ENCODE data around the gene TATDN2.
"Not testable (repeated sequence)": the region's sequence is repeated elsewhere in the genome, so short reads cannot be mapped to it uniquely, and the experiment has no call there.

The TATDN2 gene

GRCh38 chr3:10272476-10272875, 24.2 kb downstream of the TATDN2 start:
- not testable (repeated sequence) for DNase-seq

GRCh38 chr3:10272977-10273376, 24.7 kb downstream of the TATDN2 start:
- DNase-seq = no peak

GRCh38 chr3:10273702-10274305, 25.5 kb downstream of the TATDN2 start:
- DNase-seq = no peak

GRCh38 chr3:10274601-10275000, 26.3 kb downstream of the TATDN2 start:
- DNase-seq = no peak

- DNase-seq = no peak
Measured at GRCh38 chr3:10277115-10277625, 28.9 kb downstream of the TATDN2 start.

- DNase-seq = no peak
Measured at GRCh38 chr3:10278501-10278900, 30.2 kb downstream of the TATDN2 start.

GRCh38 chr3:10279384-10280176, 31.3 kb downstream of the TATDN2 start:
- DNase-seq = no peak

- no peak for DNase-seq
Measured at GRCh38 chr3:10280177-10280529, 31.9 kb downstream of the TATDN2 start.

- DNase-seq = no peak
Measured at GRCh38 chr3:10280571-10280970, 32.3 kb downstream of the TATDN2 start.

- no peak for DNase-seq
Measured at GRCh38 chr3:10281951-10282350, 33.7 kb downstream of the TATDN2 start.

GRCh38 chr3:10283638-10284037, 35.4 kb downstream of the TATDN2 start:
- DNase-seq = peak; percentile 33

GRCh38 chr3:10284496-10284895, 36.2 kb downstream of the TATDN2 start:
- no peak for DNase-seq

GRCh38 chr3:10285272-10286132, 37.2 kb downstream of the TATDN2 start:
- no peak for DNase-seq

GRCh38 chr3:10286133-10286524, 37.9 kb downstream of the TATDN2 start:
- no peak for DNase-seq

GRCh38 chr3:10286596-10287295, 38.5 kb downstream of the TATDN2 start:
- peak; percentile 81 for DNase-seq

GRCh38 chr3:10287936-10288574, 39.8 kb downstream of the TATDN2 start:
- no peak for DNase-seq

- no peak for DNase-seq
Measured at GRCh38 chr3:10288575-10288960, 40.3 kb downstream of the TATDN2 start.

GRCh38 chr3:10289077-10289476, 40.8 kb downstream of the TATDN2 start:
- DNase-seq = no peak

GRCh38 chr3:10289787-10290355, 41.6 kb downstream of the TATDN2 start:
- DNase-seq = no peak

- DNase-seq = no peak
Measured at GRCh38 chr3:10290481-10291176, 42.4 kb downstream of the TATDN2 start.

- DNase-seq = no peak
Measured at GRCh38 chr3:10291641-10292040, 43.4 kb downstream of the TATDN2 start.

All from eye (tissue), 1 donor.